Head of caudate nucleus (tissue), 42 donors: ENCODE data around the gene PLLP.

ENCODE experiments used
- DNase-seq, 42 donors: peaks; one replicate each; pipeline versions ENCODE4 v3.0.0 to v3.0.0-alpha.2; 2020 to 2021; ENCODE audit warnings: mixed read lengths in 7 of 42
- intact Hi-C: fragments of 100-400 bp; cut with DNase I; formaldehyde crosslinking; loops from one replicate; pipeline ENCODE4 v1.15.0; 2022

The PLLP gene

DNA sequence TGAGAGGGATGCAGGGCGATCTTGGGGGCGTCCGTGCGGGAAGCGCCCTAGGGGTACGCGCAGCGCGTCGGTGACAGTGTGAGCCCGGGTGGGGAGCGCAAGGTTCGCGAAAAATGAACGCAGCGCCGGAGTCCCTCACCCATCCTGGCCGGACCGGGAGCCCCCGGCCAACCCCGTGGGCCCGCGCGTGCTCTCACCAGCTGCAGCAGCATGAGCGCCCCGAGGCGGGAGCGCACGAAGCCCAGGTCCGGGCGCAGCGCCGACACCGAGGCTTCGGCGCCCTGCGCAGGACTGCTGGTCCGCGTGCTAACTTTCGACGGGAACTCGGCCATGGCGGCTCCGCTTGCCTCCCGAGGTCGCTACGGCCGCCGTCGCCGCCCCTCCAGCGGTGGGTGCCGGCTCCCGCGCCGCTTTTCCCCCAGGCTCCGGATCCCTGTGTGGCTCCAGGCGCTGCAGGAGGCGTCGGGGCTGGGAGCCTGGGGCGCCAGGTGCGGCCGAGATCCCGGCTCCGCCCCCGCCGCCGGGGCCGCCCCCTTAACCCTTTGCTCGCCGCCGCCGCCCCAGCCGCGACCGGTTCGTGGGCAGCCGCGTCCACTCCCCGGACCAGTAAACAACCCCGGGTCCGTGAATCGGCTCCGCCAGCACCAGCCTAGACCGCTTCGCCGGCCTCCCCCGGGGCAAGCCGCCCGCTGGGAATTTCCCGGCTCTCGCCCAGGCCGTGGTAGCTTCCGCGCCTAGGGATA lies at the start of gene PLLP:
PLLP (minus strand) TSS at position 464 of the 743 bp plus-strand sequence; CDS start at position 332, 132 bp downstream.
- intact Hi-C loops: no loop called here
- peak in 41 of 42 donors; percentile 38 to 90 (median 75) for DNase-seq

GRCh38 chr16:57333402-57333801 lies 48.9 kb upstream of the PLLP start:
- DNase-seq: no peak
- intact Hi-C loops: no loop called here

GRCh38 chr16:57331355-57331754 lies 46.9 kb upstream of the PLLP start:
- intact Hi-C loops: no loop called here

DNA sequence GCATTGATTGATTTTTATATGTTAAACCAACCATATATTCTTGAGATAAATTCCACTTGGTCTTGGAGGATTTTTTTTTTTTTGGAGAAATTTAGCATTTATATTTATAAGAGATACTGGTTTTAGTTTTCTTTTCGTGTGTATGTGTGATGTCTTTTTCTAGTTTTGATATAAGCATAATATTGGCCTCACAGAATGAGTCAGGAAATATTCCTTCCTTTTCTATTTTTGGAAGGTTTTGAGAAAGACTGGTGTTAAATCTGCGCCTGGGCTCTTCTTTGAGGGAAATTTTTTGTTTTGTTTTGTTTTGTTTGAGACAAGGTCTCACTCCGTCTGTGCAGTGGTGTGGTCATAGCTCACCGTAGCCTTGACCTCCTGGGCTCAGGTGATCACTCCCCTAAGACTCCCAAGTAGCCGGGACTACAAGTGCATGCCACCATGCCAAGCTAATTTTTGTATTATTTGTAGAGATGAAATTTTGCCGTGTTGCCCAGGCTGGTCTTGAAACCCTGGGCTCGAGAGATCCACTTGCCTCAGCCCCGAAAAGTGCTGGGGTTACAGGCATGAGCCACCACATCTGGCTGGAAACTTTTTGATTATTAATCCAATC lies 45.4 kb upstream of the PLLP start:
- no peak for DNase-seq
- intact Hi-C loops: no loop called here

More at GRCh38 chr16:57331355-57331754, 46.9 kb upstream of the PLLP start:
- no peak for DNase-seq

GRCh38 chr16:57325458-57325857 lies 41.0 kb upstream of the PLLP start:
- no peak for DNase-seq
- intact Hi-C loops: no loop called here

- no peak for DNase-seq
- intact Hi-C loops: no loop called here
Measured at GRCh38 chr16:57324749-57325148, 40.3 kb upstream of the PLLP start.

DNA sequence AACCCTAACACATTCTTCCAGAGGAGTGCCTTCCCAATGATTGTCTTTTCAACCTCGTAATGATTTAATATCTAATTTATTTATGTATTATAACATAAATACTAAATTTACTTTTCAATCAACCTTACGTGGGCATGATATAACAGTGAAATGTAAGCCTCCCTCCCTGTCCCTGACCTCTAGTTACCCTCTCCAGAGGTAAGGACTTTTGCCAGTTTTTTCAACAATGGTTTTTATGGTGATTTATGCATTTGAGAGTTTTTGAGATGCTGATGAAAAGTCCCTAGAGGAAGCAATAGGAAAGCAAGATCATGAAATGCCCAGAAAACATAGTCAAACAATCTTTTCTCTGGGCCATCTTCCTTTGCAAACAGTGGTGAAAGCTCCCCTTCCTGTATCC lies 35.2 kb upstream of the PLLP start:
- intact Hi-C loops: no loop called here
- no peak for DNase-seq

DNA sequence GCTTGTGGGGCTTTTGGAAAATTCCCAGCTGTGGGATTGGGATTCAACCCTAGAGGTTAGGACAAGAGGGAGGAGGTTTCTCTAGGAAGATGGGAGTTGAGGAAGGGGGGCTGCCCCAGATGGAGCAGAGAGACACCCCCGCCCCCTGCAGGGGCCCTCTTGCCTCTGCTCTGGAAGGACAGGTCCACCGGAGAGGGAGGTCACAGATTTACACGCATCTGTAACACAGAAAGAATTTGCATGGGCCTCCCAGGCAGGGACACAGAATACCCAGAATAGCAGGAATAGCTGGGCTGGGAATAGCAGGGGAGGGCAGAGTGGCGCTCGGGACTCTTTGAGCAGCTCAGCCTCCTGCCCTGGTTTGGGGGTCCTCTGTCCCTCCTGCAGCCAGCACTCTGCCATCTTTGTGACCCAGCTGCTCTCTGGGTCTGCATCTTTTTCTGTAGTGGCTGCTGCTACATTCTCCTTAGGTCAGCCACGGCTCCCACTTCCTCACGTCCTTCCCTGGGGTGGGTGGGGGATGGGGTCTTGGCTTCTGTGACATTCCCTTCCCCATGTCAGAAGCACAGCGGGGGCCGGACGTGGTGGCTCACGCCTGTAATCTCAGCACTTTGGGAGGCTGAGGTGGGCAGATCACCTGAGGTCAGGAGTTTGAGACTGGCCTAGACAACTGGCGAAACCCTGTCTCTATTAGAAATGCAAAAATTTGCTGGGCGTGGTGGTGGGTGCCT lies 33.9 kb upstream of the PLLP start:
- intact Hi-C loops: no loop called here

GRCh38 chr16:57316390-57317017 lies 32.0 kb upstream of the PLLP start:
- DNase-seq: peak in 2 of 42 donors; percentile 5 to 26
- intact Hi-C loops: no loop called here

More for the DNA sequence above, 33.9 kb upstream of the PLLP start:
- peak in 1 of 42 donors; percentile 21 for DNase-seq

GRCh38 chr16:57315416-57315815 lies 30.9 kb upstream of the PLLP start:
- intact Hi-C loops: no loop called here
- peak in 2 of 42 donors; percentile 13 to 31 for DNase-seq

GRCh38 chr16:57314161-57314785 lies 29.8 kb upstream of the PLLP start:
- intact Hi-C loops: no loop called here
- peak in 2 of 42 donors; percentile 1 to 26 for DNase-seq

GRCh38 chr16:57313509-57313908 lies 29.0 kb upstream of the PLLP start:
- no peak for DNase-seq
- intact Hi-C loops: no loop called here

GRCh38 chr16:57310801-57311200 lies 26.3 kb upstream of the PLLP start:
- DNase-seq: peak in 1 of 42 donors; percentile 22
- intact Hi-C loops: no loop called here

GRCh38 chr16:57308041-57308440 lies 23.6 kb upstream of the PLLP start:
- intact Hi-C loops: no loop called here
- DNase-seq: no peak

DNA sequence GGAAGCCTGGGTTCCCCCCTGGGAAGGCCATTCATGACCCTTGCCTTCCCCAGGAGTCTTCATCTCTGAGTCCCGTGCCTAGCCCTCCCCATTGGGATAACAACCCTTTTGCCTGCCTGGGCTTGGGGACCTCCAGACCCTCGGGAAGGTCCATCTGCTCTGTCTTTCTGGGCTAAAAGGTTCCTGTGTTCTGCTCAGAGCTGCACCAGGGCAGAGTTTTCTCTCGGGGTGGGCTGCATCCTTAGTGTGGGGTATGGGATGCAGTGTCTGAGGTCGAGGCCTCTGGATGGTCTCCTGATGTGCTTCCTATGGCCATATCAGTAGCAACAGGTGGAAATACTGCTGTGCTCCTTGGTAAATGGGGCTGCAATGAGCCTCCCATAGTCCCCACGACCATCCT lies 22.9 kb upstream of the PLLP start:
- no peak for DNase-seq
- intact Hi-C loops: no loop called here

- peak in 2 of 42 donors; percentile 5 to 27 for DNase-seq
- intact Hi-C loops: no loop called here
Measured at GRCh38 chr16:57306676-57307341, 22.3 kb upstream of the PLLP start.

- intact Hi-C loops: no loop called here
- DNase-seq: peak in 10 of 42 donors; percentile 20 to 53 (median 36)
Measured at GRCh38 chr16:57305159-57305811, 20.8 kb upstream of the PLLP start.
